PC-9 (cell line): ENCODE measurements around the gene PLEKHF1. TPM values are rescaled to one million over a fixed set of nuclear protein-coding genes. Genes with fewer than 3 reads are reported as not detected.

Source experiments
- BruUV-seq: library from RNA; stranded (reverse); fragments of 400-500 nt; replicated peaks from 2 replicates; lab custom pipeline; 2021; lab: Mats Ljungman, UMichigan
- CTCF ChIA-PET: fragments of 300-600 bp; sonication (Branson Sonifier 250); formaldehyde crosslinking; loops from one replicate; lab custom pipeline; 2022; ENCODE audit warnings: antibody characterized with exemption; lab: Charles Lee
- POLR2A ChIA-PET: fragments of 300-600 bp; sonication (Branson Sonifier 250); formaldehyde crosslinking; loops from one replicate; lab custom pipeline; 2022; ENCODE audit warnings: antibody characterized with exemption; ENCODE audit not compliant: unreplicated experiment; lab: Charles Lee
- DNase-seq, 2 experiments: peaks; one replicate each; pipeline versions ENCODE4 v3.0.0 to v3.0.0-alpha.2; 2015 to 2022; ENCODE audit warnings: mixed read lengths in 1 of 2
- H2AFZ ChIP-seq: fragments of 200-600 bp; sonication (generic); 2 replicates; pipeline ENCODE4 v1.8.1; 2017; ENCODE audit warnings: antibody characterized with exemption
- H3F3A ChIP-seq: fragments of 200-600 bp; sonication (generic); 2 replicates; pipeline ENCODE4 v1.8.1; 2017; ENCODE audit warnings: antibody characterized with exemption, mild to moderate bottlenecking, low read depth; ENCODE audit not compliant: insufficient read depth
- H3K27ac ChIP-seq: fragments of 200-600 bp; sonication (generic); 2 replicates; pipeline ENCODE4 v1.6.1; 2016; ENCODE audit warnings: mixed run types
- H3K27me3 ChIP-seq: fragments of 200-600 bp; sonication (generic); 2 replicates; pipeline ENCODE4 v1.6.1; 2016; ENCODE audit warnings: low read depth, mixed run types; ENCODE audit not compliant: insufficient read depth
- H3K36me3 ChIP-seq: fragments of 200-600 bp; sonication (generic); 2 replicates; pipeline ENCODE4 v1.6.1; 2016; ENCODE audit warnings: low read depth, mixed run types
- H3K4me1 ChIP-seq: fragments of 200-600 bp; sonication (generic); replicated peaks from 2 replicates; pipeline ENCODE4 v1.6.1; 2016; ENCODE audit warnings: mixed run types; ENCODE audit not compliant: insufficient read depth
- H3K4me2 ChIP-seq: fragments of 200-600 bp; sonication (generic); 2 replicates; pipeline ENCODE4 v1.6.1; 2017; ENCODE audit warnings: mixed run types
- H3K4me3 ChIP-seq: fragments of 200-600 bp; sonication (generic); 2 replicates; pipeline ENCODE4 v1.6.1; 2016; ENCODE audit warnings: mixed run types
- H3K79me2 ChIP-seq: fragments of 200-600 bp; sonication (generic); 2 replicates; pipeline ENCODE4 v1.6.1; 2017; ENCODE audit warnings: low read depth, mixed run types
- H3K9me2 ChIP-seq: fragments of 200-600 bp; sonication (generic); 2 replicates; pipeline ENCODE4 v1.8.1; 2017; ENCODE audit warnings: mild to moderate bottlenecking; ENCODE audit not compliant: insufficient read depth
- H3K9me3 ChIP-seq: fragments of 200-600 bp; sonication (generic); 2 replicates; pipeline ENCODE4 v1.8.1; 2016; ENCODE audit warnings: low read depth; ENCODE audit not compliant: insufficient read depth
- H4K20me1 ChIP-seq: fragments of 200-600 bp; sonication (generic); 2 replicates; pipeline ENCODE4 v1.8.1; 2017; ENCODE audit not compliant: insufficient read depth
- CTCF ChIP-seq: fragments of 200-600 bp; sonication (generic); conservative IDR thresholded peaks from 2 replicates; pipeline ENCODE4 v1.6.1; 2017; ENCODE audit warnings: mixed run types, antibody characterized with exemption, mild to moderate bottlenecking, moderate library complexity
- EZH2 ChIP-seq: fragments of 200-600 bp; sonication (generic); IDR thresholded peaks from 2 replicates; pipeline ENCODE4 v1.8.0; 2017; ENCODE audit warnings: antibody characterized with exemption, low read depth
- intact Hi-C: fragments of 100-400 bp; cut with micrococcal nuclease; formaldehyde crosslinking; loops from one replicate; pipeline ENCODE4 v1.10.0; 2022; ENCODE audit not compliant: unreplicated experiment
- total RNA-seq: library from RNA; stranded (reverse); gene quantifications from 2 replicates; pipeline ENCODE4 v1.2.3, GENCODE V29; 2021

PLEKHF1 gene
- total RNA-seq, 1 experiment from 2014 or later, result 16.0 TPM

- POLR2A ChIA-PET, result no interaction called here
- no peaks in the 10 kb centered on the region for H3K9me3 ChIP-seq
- H3K27ac ChIP-seq, result no peak overlapping the region
- H4K20me1 ChIP-seq, result 0 out of 2 replicates have a peak, but pooled peaks cover 6% of the 10 kb centered on the region
- BruUV-seq, result no TSS peak
- H3K27me3 ChIP-seq, result no peaks in the 10 kb centered on the region
- H3K4me1 ChIP-seq, result peaks cover 22% of the 10 kb centered on the region
- H2AFZ ChIP-seq, result no peak overlapping the region
- DNase-seq, result no peak
- H3K4me2 ChIP-seq, result no peak overlapping the region
- CTCF ChIA-PET, result no interaction called here
- intact Hi-C loops, result no loop called here
- H3K79me2 ChIP-seq, result peaks cover 18% of the 10 kb centered on the region
- no peaks in the 10 kb centered on the region for H3K9me2 ChIP-seq
- H3K4me3 ChIP-seq, result no peak overlapping the region
- no peak for TF ChIP-seq CTCF
- no peak for TF ChIP-seq EZH2
- H3F3A ChIP-seq, result peaks cover 5% of the 10 kb centered on the region; the same call in 1 of the 2 replicates
- peaks cover 21% of the 10 kb centered on the region; the same call in 1 of the 2 replicates for H3K36me3 ChIP-seq
These were observed 13.3 kb downstream of the PLEKHF1 start for GRCh38 chr19:29678484-29679106.

DNA sequence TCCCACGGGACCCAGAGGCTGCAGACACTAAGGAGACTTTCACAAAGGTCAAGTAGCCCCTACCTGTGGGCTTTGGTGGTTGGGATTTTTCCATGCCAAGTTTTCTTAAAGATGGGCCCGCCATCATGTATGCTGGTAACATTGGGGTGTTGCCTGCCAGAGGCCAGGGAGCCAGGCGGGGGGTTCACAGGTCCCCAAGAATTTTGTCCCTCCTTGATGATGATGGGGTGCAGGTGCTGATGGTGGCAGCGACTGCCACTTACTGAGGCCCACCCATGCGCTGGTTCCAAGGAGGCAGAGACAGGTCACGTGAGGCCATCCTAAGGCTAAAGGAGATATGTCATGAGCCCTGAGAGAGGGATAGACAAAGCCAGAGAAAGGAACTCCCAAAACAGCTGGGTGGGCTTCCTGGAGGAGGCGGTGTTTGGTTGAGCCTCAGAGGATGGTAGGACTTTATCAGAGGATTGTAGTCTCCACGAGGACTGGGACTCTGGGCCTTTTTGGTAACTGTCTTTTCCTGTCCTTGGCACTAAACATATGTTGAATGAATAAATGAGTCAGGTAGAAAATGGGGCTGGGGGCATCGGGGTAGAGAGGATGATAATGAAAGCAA, 14.4 kb downstream of the PLEKHF1 start:
- Histone ChIP-seq H3K4me1 (peaks cover 22% of the 10 kb centered on the region), H3K79me2 (peaks cover 13% of the 10 kb centered on the region), H3K36me3 (peaks cover 13% of the 10 kb centered on the region; the same call in 1 of the 2 replicates), H3K27me3 (no peaks in the 10 kb centered on the region), H4K20me1 (0 out of 2 replicates have a peak, but pooled peaks cover 6% of the 10 kb centered on the region), H3K4me3 (no peak overlapping the region), H3F3A (peaks cover 5% of the 10 kb centered on the region; the same call in 1 of the 2 replicates), H2AFZ (no peak overlapping the region), H3K9me2 (no peaks in the 10 kb centered on the region), H3K4me2 (no peak overlapping the region), H3K9me3 (no peaks in the 10 kb centered on the region), H3K27ac (no peak overlapping the region)
- TF ChIP-seq EZH2 (no peak), CTCF (no peak)
- DNase-seq, result no peak
- ChIA-PET POLR2A (no interaction called here), CTCF (no interaction called here)
- no TSS peak for BruUV-seq
- intact Hi-C loops, result no loop called here

GRCh38 chr19:29680447-29680846, 15.2 kb downstream of the PLEKHF1 start:
- no peak overlapping the region for H3K27ac ChIP-seq
- intact Hi-C loops, result no loop called here
- H3F3A ChIP-seq, result peaks cover 5% of the 10 kb centered on the region; the same call in 1 of the 2 replicates
- H3K9me2 ChIP-seq, result no peaks in the 10 kb centered on the region
- CTCF ChIA-PET, result no interaction called here
- peaks cover 21% of the 10 kb centered on the region for H3K4me1 ChIP-seq
- no peak for TF ChIP-seq EZH2
- no peak for TF ChIP-seq CTCF
- H3K4me3 ChIP-seq, result no peak overlapping the region
- H4K20me1 ChIP-seq, result 0 out of 2 replicates have a peak, but pooled peaks cover 6% of the 10 kb centered on the region
- BruUV-seq, result no TSS peak
- H3K27me3 ChIP-seq, result no peaks in the 10 kb centered on the region
- no peak for DNase-seq
- peaks cover 6% of the 10 kb centered on the region; the same call in 1 of the 2 replicates for H3K36me3 ChIP-seq
- no peak overlapping the region for H2AFZ ChIP-seq
- H3K4me2 ChIP-seq, result no peak overlapping the region
- H3K79me2 ChIP-seq, result peaks cover 8% of the 10 kb centered on the region
- H3K9me3 ChIP-seq, result no peaks in the 10 kb centered on the region
- POLR2A ChIA-PET, result no interaction called here
